GM19025 (cell line): Measurements from ENCODE around the gene SYK.
"Not testable (repeated sequence)": the region's sequence is repeated elsewhere in the genome, so short reads cannot be mapped to it uniquely, and the experiment has no call there.

Experiments
- ATAC-seq: cut with Tn5 transposase; IDR thresholded peaks from one replicate; pipeline ENCODE4 v1.9.1; 2021; ENCODE audit warnings: mild to moderate bottlenecking, low read depth, moderate library complexity; ENCODE audit not compliant: unreplicated experiment

The SYK gene

GRCh38 chr9:90871327-90871935, 69.8 kb downstream of the SYK start:
- ATAC-seq, result no peak

- ATAC-seq, result no peak
These were observed 71.2 kb downstream of the SYK start for GRCh38 chr9:90872835-90873294.

GRCh38 chr9:90873422-90873821, 71.8 kb downstream of the SYK start:
- ATAC-seq, result no peak

GRCh38 chr9:90874194-90874593, 72.6 kb downstream of the SYK start:
- no peak for ATAC-seq

GRCh38 chr9:90878562-90878961, 76.9 kb downstream of the SYK start:
- ATAC-seq, result no peak

GRCh38 chr9:90880066-90880465, 78.4 kb downstream of the SYK start:
- ATAC-seq, result no peak

- no peak for ATAC-seq
These were observed 79.0 kb downstream of the SYK start for GRCh38 chr9:90880669-90881068.

GRCh38 chr9:90881648-90882047, 80.0 kb downstream of the SYK start:
- ATAC-seq, result peak; percentile 61

- no peak for ATAC-seq
These were observed 81.5 kb downstream of the SYK start for GRCh38 chr9:90882991-90883600.

- no peak for ATAC-seq
These were observed 82.0 kb downstream of the SYK start for GRCh38 chr9:90883661-90884060.

GRCh38 chr9:90884178-90884577, 82.6 kb downstream of the SYK start:
- ATAC-seq, result no peak

- not testable (repeated sequence) for ATAC-seq
These were observed 85.2 kb downstream of the SYK start for GRCh38 chr9:90886868-90887267.

GRCh38 chr9:90888941-90889340, 87.3 kb downstream of the SYK start:
- no peak for ATAC-seq

GRCh38 chr9:90890146-90890810, 88.7 kb downstream of the SYK start:
- ATAC-seq, result no peak

GRCh38 chr9:90891308-90892040, 89.9 kb downstream of the SYK start:
- ATAC-seq, result no peak

- no peak for ATAC-seq
These were observed 91.3 kb downstream of the SYK start for GRCh38 chr9:90892918-90893317.

GRCh38 chr9:90893706-90894105, 92.1 kb downstream of the SYK start:
- no peak for ATAC-seq

- ATAC-seq, result no peak
These were observed 93.5 kb downstream of the SYK start for GRCh38 chr9:90894986-90895687.

- no peak for ATAC-seq
These were observed 94.2 kb downstream of the SYK start for GRCh38 chr9:90895786-90896185.

GRCh38 chr9:90896231-90896630, 94.6 kb downstream of the SYK start:
- ATAC-seq, result no peak

- ATAC-seq, result no peak
These were observed 96.6 kb downstream of the SYK start for GRCh38 chr9:90898228-90898627.
